Smooth muscle cell (in vitro differentiated cells): ENCODE data around the gene ADIPOR2. TPM values are rescaled to one million over a fixed set of nuclear protein-coding genes. Genes with fewer than 3 reads are reported as not detected.

ENCODE experiments used
- DNase-seq: peaks from one replicate; lab custom pipeline; 2025; ENCODE audit not compliant: unreplicated experiment; lab: John Stamatoyannopoulos, UW
- H2AFZ ChIP-seq: fragments of 200-600 bp; sonication (generic); 2 replicates; pipeline ENCODE4 v1.6.0; 2016; ENCODE audit warnings: antibody characterized with exemption, low read depth, mild to moderate bottlenecking
- H3F3A ChIP-seq: fragments of 200-600 bp; sonication (generic); 2 replicates; pipeline ENCODE4 v1.6.0; 2017; ENCODE audit warnings: antibody characterized with exemption, low read depth
- H3K27ac ChIP-seq: fragments of 200-600 bp; sonication (generic); 2 replicates; pipeline ENCODE4 v1.5.1; 2016; ENCODE audit warnings: low read depth, mild to moderate bottlenecking
- H3K27me3 ChIP-seq: fragments of 200-600 bp; sonication (generic); 2 replicates; pipeline ENCODE4 v1.6.1; 2016; ENCODE audit warnings: low read depth, mild to moderate bottlenecking
- H3K36me3 ChIP-seq: fragments of 200-600 bp; sonication (generic); 2 replicates; pipeline ENCODE4 v1.5.1; 2016; ENCODE audit warnings: low read depth
- H3K4me1 ChIP-seq: fragments of 200-600 bp; sonication (generic); 2 replicates; pipeline ENCODE4 v1.5.1; 2016; ENCODE audit warnings: low read depth
- H3K4me2 ChIP-seq: fragments of 200-600 bp; sonication (generic); 2 replicates; pipeline ENCODE4 v1.6.0; 2016; ENCODE audit warnings: mild to moderate bottlenecking
- H3K4me3 ChIP-seq: fragments of 200-600 bp; sonication (generic); 2 replicates; pipeline ENCODE4 v1.5.1; 2016; ENCODE audit warnings: mild to moderate bottlenecking
- H3K79me2 ChIP-seq: fragments of 200-600 bp; sonication (generic); 2 replicates; pipeline ENCODE4 v1.6.0; 2016; ENCODE audit warnings: low read depth, mild to moderate bottlenecking
- H3K9ac ChIP-seq: fragments of 200-600 bp; sonication (generic); 2 replicates; pipeline ENCODE4 v1.6.0; 2016; ENCODE audit warnings: low read depth
- H3K9me3 ChIP-seq: fragments of 200-600 bp; sonication (generic); replicated peaks from 2 replicates; pipeline ENCODE4 v1.5.1; 2016; ENCODE audit warnings: low read depth
- H4K20me1 ChIP-seq: fragments of 200-600 bp; sonication (generic); 2 replicates; pipeline ENCODE4 v1.6.0; 2016; ENCODE audit warnings: low read depth
- WGBS: methylation state at CpG from one replicate; pipeline ENCODE4 v1.1.7; 2016; ENCODE audit warnings: low lambda C conversion rate; 5-methylcytosine and 5-hydroxymethylcytosine counted together
- polyA plus RNA-seq: library from polyadenylated mRNA; unstranded; fragments of >200 nt; fragmentation: Nextera tagmentation; extraction: Ambion mirVana; gene quantifications from 2 replicates; pipeline ENCODE4 v1.2.1, GENCODE V29; 2016
- total RNA-seq: library from RNA; depleted of rRNA; stranded (reverse); fragments of >200 nt; gene quantifications from 2 replicates; pipeline ENCODE4 v1.2.3, GENCODE V29; 2014
- TF ChIP-seq, protein P1 (sequence below): fragments of 200-600 bp; sonication (generic); IDR thresholded peaks from 2 replicates; pipeline ENCODE4 v1.5.1; 2017; ENCODE audit warnings: borderline replicate concordance, mild to moderate bottlenecking, antibody characterized with exemption; ENCODE audit not compliant: insufficient read depth, poor library complexity, severe bottlenecking

The ADIPOR2 gene
- total and polyA plus RNA-seq, 2 experiments from 2014 or later: 7.0 to 34.1 TPM

DNA sequence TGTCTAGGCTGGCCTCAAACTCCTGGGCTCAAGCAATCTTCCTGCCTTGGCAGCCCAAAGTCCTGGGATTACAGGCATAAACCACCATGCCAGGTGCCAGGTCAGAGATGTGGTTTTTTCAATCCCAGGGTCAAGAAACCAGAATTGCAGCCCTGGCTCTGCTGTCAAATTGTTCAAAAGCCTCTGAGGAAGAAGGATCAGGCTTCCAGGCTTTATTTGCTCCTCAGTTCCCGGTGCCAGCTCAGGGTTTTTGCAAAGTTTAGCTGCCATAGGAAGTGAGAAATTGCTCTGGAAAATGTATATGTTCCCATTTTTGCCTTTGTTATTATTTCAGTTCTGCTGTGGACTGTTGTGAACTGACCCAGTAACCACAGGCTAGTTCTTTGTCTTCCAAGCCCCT, 33.2 kb upstream of the ADIPOR2 start:
- H3K4me1 ChIP-seq: no peaks in the 10 kb centered on the region
- no peaks in the 10 kb centered on the region for H3K36me3 ChIP-seq
- no peaks in the 10 kb centered on the region for H3K9me3 ChIP-seq
- no peak overlapping the region for H3K4me2 ChIP-seq
- no peak overlapping the region for H3K27ac ChIP-seq
- WGBS: 20% methylated on average over 1 of the region's 1 CpG
- peaks cover 26% of the 10 kb centered on the region for H3F3A ChIP-seq
- TF ChIP-seq, protein P1, sequence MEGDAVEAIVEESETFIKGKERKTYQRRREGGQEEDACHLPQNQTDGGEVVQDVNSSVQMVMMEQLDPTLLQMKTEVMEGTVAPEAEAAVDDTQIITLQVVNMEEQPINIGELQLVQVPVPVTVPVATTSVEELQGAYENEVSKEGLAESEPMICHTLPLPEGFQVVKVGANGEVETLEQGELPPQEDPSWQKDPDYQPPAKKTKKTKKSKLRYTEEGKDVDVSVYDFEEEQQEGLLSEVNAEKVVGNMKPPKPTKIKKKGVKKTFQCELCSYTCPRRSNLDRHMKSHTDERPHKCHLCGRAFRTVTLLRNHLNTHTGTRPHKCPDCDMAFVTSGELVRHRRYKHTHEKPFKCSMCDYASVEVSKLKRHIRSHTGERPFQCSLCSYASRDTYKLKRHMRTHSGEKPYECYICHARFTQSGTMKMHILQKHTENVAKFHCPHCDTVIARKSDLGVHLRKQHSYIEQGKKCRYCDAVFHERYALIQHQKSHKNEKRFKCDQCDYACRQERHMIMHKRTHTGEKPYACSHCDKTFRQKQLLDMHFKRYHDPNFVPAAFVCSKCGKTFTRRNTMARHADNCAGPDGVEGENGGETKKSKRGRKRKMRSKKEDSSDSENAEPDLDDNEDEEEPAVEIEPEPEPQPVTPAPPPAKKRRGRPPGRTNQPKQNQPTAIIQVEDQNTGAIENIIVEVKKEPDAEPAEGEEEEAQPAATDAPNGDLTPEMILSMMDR: no peak
- no peak overlapping the region for H3K4me3 ChIP-seq
- no peak overlapping the region for H3K9ac ChIP-seq
- peaks cover 14% of the 10 kb centered on the region for H3K27me3 ChIP-seq
- no peak for DNase-seq
- H2AFZ ChIP-seq: no peak overlapping the region
- H4K20me1 ChIP-seq: no peaks in the 10 kb centered on the region
- H3K79me2 ChIP-seq: no peaks in the 10 kb centered on the region

DNA sequence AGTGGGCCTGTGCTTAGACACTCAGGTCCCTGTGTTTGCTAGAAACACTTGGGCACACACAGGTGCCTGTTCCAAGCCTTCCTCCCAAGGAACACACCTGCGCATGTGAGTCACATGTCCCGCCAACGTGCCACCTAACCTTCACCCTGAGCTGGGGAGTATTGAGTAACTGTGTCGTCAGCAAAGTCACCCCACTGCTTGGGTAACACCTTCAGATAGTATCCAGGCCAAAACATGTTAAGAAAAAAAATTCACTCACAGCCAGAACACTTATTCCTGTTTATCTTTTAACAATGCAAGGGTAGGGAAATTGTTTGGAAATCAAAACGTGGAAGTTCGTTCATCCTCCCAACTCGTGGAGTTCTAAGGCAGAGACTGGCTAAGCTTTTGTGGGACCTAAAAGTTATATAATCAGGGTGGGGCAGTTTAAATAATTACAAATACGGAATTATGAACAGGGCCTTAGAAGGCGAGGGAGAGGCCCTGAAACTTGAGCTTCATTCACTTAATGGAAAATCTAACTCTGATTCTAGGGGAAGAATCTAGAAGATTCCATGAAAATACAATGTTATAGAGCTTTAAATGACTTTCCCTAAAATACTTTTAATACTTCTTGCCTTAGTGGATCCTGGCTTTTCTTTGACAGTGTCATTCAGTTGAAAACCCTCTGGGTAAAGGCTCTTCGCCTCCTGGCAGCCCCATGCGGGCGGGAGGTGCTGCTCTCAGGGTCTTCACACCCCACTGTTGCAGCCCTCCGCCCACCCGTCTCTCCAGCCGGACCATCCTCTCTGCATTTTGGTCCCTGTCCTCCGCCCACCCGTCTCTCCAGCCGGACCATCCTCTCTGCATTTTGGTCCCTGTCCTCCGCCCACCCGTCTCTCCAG, 30.3 kb upstream of the ADIPOR2 start:
- Histone ChIP-seq H3K4me3 (no peak overlapping the region), H3K27ac (no peak overlapping the region), H3K4me1 (no peaks in the 10 kb centered on the region), H3K9ac (no peak overlapping the region), H3K36me3 (no peaks in the 10 kb centered on the region), H3K79me2 (no peaks in the 10 kb centered on the region), H3K9me3 (no peaks in the 10 kb centered on the region), H3K27me3 (peaks cover 12% of the 10 kb centered on the region), H4K20me1 (no peaks in the 10 kb centered on the region), H3F3A (peaks cover 26% of the 10 kb centered on the region), H3K4me2 (no peak overlapping the region), H2AFZ (no peak overlapping the region)
- TF ChIP-seq, protein P1: no peak
- no peak for DNase-seq
- 64% methylated on average over 15 of the region's 20 CpGs for WGBS

DNA sequence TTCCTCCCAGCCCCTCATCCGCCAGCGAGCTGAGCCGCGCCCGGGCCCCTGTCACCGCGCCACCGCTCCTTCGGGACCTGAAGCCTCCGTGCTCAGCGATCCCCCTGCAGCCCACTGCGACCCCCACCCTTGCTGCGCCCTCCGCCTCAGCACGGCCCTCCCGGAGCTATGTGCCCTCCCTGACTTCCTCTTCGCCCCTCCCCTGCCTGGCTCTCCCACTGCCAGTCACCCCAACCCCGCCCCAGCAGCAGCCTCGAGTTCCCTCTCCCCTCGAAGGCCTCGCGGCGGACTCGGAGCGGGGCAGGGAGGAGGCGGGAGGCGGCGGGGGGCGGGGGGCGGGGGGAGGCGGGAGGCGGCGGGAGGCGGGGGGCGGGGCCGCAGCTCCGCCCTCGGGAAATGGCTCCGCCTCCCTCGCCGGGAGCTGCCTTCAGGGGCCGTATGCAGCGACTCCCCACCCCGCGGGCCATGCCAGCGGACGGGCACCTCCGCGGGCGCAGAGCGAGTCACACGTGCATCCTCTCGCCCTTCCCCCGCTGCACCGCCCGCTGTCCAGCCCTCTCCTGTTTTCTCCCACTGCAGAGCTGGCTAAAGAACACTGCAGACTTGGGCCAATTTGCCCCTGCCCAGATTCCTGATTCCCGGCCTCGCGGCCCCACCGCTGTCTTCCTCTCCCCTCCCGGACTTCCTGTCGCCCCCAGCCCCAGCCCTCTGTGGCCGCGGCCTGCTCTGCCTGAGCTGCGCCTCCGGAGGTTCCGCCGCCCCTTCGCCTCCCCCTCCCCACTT, 29.1 kb upstream of the ADIPOR2 start:
- Histone ChIP-seq H3K36me3 (no peaks in the 10 kb centered on the region), H2AFZ (no peak overlapping the region), H3K4me2 (peak overlapping the region; percentile 85), H3K27ac (no peak overlapping the region), H4K20me1 (no peaks in the 10 kb centered on the region), H3K79me2 (no peaks in the 10 kb centered on the region), H3K9ac (no peak overlapping the region), H3K27me3 (peaks cover 9% of the 10 kb centered on the region), H3K4me1 (no peaks in the 10 kb centered on the region), H3K9me3 (no peaks in the 10 kb centered on the region), H3F3A (peaks cover 26% of the 10 kb centered on the region), H3K4me3 (peak overlapping the region; percentile 49)
- WGBS: 4% methylated on average over 17 of the region's 69 CpGs
- peak; percentile 49 for DNase-seq
- TF ChIP-seq, protein P1: no peak
